Choroid plexus epithelial cell (primary cell): ENCODE data around the gene RSPO1.

Experiments
- DNase-seq: peaks from one replicate; pipeline ENCODE4 v3.0.0-alpha.2; 2010; ENCODE audit warnings: low read depth
- H3K4me3 ChIP-seq: 2 replicates; pipeline ENCODE4 v1.5.1; 2011; ENCODE audit warnings: low read depth, mild to moderate bottlenecking, control low read depth, low read length, moderate library complexity
- CTCF ChIP-seq: conservative IDR thresholded peaks from 2 replicates; pipeline ENCODE4 v1.5.1; 2011; ENCODE audit warnings: low read depth, mild to moderate bottlenecking, control low read depth, inconsistent platforms, low read length, moderate library complexity

The RSPO1 gene

DNA sequence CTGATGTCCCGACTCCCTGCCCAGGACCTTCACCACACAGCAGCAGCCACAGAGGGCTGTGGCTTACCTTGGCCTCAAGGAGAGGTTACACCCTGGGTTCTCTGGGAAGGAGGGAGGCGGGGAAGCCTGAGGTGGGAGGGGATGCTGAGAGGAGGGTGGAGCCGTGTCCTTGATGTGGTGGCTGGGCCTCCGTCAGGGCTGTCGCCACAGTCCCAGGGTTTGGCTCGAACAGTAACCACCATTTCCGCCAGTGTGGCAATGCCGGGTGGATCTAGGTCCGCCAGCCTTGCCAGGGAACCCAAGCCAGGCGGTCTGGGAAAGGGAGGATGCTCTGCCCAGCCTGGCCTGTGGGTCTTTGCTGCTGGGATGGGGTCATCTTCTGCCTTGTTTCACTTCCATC is 39.2 kb upstream of the RSPO1 start:
- no peak for DNase-seq
- no peak overlapping the region for H3K4me3 ChIP-seq
- no peak for TF ChIP-seq CTCF

DNA sequence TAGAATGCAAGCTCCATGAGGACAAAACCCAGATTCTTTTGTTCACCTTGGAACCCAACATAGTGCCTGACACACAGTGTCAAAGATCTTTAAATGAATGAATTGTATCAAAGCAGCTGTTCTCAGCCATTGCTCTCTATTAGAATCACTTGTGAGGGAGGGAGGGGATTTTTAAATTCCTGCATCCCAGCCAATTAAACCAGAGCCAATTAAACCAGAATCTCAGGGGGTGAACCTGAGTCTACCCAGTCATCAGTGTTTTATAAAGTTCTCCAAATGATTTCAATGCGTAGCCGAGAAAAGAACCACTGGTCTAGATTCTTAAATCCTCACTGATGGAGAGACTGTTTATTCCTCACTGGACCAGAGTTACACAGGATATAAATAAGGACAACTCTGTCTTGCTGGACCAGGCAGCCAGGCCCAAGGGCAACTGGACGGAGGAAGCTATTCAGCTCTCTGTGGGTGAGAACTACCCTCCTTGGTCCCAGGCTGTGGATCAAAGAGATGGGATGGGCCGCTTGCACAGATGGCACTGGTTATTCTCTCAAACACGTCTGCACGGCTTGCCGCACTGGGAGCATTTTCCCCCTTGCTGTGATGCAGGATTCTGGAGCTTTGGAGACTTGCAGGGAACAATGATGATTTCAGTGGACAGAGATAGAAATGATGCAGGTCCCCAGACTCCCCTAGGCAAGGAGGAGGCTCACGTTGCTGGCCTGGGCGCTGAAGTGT is 37.6 kb upstream of the RSPO1 start:
- no peak overlapping the region for H3K4me3 ChIP-seq
- DNase-seq, result no peak
- no peak for TF ChIP-seq CTCF

- no peak for DNase-seq
- no peak for TF ChIP-seq CTCF
- no peak overlapping the region for H3K4me3 ChIP-seq
Measured at GRCh38 chr1:37671261-37671660, 36.6 kb upstream of the RSPO1 start.

DNA sequence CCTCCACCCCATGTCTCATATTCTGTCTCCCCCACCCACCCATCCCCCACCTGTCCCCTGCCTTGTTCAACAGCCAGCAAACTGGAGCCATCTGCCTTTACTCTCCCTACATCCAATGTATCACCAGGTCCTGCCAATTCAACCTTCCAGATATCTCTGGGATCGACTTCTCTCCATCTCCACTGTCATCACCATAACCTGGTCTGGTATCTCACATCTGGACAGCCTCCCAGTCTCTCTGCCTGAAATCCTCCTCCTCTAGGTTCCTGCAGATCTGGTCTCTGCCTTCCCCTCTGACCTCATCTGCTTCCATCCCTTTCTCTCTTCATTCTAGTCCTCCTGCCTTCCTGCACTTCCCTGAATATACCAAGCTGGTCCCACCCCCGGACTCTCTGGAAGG is 35.4 kb upstream of the RSPO1 start:
- no peak for TF ChIP-seq CTCF
- no peak for DNase-seq

GRCh38 chr1:37667023-37667671 is 32.5 kb upstream of the RSPO1 start:
- no peak for DNase-seq
- TF ChIP-seq CTCF, result no peak

More for the DNA sequence above, 35.4 kb upstream of the RSPO1 start:
- no peak overlapping the region for H3K4me3 ChIP-seq

DNA sequence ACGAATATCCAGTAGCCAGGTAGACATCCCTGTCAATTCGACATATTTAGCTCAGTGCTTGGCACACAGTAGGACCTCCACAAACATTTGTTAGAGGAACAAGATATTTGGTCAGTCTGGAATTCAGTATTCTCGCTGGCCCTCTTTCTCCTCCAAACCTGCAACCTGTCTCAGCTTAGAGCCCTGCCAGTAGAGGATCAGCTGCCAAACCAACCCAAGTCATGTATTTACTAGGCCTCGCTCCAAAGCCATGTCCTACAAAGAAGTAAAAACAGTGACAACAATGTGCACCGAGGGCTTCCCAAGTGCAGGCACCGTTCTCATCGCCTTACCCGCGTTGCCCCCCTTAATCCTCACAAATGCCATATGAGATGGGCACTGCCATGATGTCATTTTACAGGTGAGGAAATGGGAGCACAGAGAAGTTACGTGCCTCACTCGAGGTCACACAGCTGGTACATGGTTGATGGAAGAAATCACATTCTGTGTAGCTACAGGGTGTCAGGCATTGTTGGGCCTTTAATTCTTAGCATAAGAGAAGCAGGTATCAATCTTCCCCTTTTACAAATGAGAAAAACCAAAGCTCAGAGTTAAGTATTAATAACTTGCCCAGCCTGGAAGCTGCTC is 31.7 kb upstream of the RSPO1 start:
- no peak for DNase-seq
- no peak for TF ChIP-seq CTCF
- no peak overlapping the region for H3K4me3 ChIP-seq

More at GRCh38 chr1:37667023-37667671, 32.5 kb upstream of the RSPO1 start:
- no peak overlapping the region for H3K4me3 ChIP-seq
